SH-SY5Y (cell line): ENCODE data around the gene DOP1A.

ENCODE experiments used
- GATA2 ChIP-seq: IDR thresholded peaks from 2 replicates; pipeline ENCODE4 v1.6.1; 2011; ENCODE audit warnings: mild to moderate bottlenecking, low read depth, low read length
- GATA3 ChIP-seq: IDR thresholded peaks from 2 replicates; pipeline ENCODE4 v1.6.1; 2011; ENCODE audit warnings: low read depth, mild to moderate bottlenecking, low read length, moderate library complexity

GRCh38 chr6:83169511-83169910 is 102.0 kb downstream of the DOP1A start:
- TF ChIP-seq GATA2 (no peak), GATA3 (no peak)
